Right renal pelvis (tissue), 4 donors: ENCODE results near the gene GNG2. TPM values are rescaled to one million over a fixed set of nuclear protein-coding genes. Genes with fewer than 3 reads are reported as not detected.

ENCODE experiments used
- DNase-seq, 4 donors: peaks; one replicate each; pipeline ENCODE4 v3.0.0-alpha.2; 2013; ENCODE audit warnings: low read depth in 4 of 4, low spot score in 3 of 4, missing footprints in 1 of 4
- polyA plus RNA-seq, 4 donors: library from polyadenylated mRNA; unstranded; fragments of 120-200 nt; gene quantifications; one replicate each; pipeline ENCODE4 v1.2.1, GENCODE V29; 2013; ENCODE audit not compliant: insufficient read length in 4 of 4

The GNG2 gene
- polyA plus RNA-seq, 4 donors: 65.0 to 92.0 (median 87.2) TPM

DNA sequence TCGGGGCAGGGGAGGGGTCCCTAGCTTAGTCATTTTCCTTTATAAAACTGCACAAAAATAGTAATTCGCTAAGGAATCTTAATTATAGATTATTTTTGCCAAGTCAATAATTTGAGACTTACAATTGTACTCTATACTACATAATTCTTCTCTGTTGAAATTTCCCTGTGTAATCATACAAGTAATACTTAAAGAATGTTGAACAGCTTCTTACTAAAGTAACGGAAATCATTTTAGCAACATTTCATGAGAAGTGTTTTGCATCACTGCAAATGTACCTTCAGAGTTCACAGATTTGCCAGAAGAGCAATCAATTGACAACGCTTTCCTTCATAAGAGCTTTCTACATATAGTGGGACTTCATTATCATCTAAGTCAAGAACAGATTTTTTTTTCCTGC, 7.9 kb upstream of the GNG2 start:
- DNase-seq: no peak

DNA sequence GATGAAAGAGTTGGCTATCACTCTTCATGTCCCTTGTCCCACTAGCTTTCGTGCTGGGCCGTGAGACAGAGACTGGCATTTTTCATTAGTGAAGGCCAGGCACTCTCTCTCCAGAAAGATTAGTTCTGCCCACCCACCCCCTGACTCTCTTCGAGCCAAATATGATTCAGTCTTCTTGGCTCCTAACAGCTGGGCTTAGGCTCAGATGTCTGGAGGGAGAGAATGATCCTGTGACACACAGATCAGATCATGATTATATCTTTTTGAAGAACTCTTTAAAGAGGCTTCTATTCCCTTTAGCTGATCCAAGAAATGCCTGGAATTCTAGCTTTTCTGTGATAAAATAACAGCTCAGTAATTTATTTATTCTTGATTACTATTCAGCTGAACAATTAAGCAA, 5.2 kb upstream of the GNG2 start:
- DNase-seq: no peak

DNA sequence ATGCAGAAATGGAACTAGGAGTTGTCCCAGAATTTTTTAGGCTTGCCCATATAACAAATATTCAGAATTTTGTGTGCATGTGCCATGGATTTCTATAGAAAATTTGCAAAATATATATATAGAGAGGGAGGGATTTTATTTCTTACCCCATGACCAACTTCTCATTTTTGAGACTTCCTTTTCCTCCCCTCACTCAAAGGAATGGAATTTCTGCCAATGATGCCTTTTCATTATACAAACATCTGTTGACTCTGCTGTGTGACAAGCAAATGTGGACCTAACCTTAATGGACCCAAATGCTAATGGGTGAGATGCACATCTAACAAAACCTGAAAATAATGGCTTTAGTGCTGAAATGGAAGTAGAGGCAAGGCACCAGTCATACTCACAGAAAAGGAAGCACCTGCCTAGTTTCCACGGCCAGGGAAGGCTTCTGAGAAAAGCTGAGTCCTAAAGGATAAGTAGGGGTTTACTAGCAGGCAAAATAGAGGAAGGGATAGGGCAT, 3.6 kb upstream of the GNG2 start:
- DNase-seq: no peak

DNA sequence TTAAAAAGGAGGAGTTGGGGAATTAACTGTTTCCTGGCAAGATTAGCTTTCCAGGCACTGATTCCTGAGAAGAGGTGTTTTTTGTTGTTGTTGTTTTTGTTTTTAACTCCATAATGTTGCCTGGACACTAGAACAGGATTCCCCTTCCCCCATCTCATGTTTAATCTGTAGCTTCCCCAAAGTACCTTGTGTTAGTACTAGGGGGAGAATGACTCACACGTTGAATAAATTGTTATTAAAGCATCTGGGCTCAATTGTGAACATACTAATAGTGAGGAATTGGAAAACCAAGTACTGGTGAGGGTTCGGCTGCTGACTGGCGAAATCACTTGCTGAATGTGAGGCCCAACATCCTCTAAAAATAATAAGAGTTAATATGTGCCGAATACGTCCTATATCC, 1.3 kb upstream of the GNG2 start:
- no peak for DNase-seq

DNA sequence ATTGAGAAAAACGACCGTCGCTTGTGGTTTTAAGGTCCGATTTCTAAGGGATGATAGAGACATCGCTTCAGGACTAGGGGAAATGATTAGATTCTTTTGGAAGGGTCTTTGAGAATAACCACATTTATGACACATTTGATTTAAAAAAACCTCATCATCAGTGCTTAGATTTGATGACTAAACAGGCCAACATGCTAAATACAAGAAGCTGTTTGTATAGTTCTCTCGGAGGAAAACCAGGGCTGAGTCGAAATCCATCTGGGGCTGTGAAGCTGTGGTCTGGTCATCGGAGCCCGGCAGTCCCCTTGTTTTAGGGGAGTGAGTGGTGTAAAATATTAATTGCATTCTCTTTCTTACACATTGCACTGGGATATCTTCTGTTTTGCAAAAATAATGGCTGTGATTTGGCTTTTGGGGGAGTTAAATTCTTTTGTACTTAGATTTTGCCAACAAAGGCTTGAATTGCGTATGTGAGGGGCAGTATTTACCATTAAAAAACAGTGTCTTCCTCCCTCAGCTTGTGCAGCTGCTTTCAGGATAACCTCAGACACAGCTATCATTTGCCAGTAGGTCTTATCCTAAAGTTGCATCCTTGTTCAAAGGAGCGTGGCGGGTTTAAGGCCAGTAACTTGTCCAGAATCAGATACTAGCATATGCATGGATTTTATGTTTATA, 550 bp downstream of the GNG2 start:
- no peak for DNase-seq

DNA sequence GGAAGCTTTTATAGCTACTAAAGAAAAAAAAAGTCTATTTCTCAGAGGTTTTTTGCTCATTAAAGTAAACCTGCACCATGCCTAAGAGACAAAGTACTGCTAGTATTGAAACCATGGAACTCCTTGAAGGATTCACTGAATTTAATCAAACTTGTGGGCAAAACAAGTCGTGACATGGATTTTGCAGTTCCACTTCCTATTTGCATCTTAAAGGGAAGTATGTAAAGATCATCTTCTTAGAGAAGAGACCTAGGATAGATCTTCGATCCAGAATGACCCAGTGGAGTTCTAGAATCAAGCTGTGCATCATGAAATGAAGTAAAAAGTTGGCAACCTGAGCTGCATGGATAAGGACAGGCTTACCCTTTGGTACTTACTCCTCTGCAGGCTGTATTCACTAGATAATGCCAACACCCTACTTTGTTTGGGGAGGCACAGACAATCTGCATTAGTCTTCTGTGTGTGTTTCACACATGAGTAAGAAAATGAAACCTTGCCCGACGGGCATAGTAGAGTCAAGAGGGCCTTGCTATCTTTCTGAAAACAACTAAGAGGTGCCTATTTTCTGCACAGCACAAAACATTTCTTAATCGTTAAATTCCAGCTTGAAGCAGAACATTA, 1.9 kb downstream of the GNG2 start:
- DNase-seq: no peak

DNA sequence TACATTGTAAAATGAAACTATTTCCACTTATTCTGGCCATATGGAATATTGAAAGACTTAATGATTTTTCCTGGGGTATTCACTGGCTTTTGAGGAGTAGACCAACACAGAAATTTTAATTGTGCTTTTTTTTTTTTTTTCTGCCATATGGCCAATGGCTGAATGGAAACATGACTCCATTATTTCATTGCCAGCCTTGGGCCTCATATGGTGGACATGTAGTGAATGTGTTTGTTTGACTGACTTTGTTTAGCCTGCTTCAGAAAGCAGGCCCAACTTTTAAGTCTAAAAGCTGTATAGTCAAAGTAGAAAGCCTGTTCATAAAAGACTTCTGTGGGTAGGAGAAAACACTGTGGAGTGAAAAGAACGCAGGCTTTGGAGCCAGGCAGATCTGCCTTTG, 2.4 kb downstream of the GNG2 start:
- no peak for DNase-seq

DNA sequence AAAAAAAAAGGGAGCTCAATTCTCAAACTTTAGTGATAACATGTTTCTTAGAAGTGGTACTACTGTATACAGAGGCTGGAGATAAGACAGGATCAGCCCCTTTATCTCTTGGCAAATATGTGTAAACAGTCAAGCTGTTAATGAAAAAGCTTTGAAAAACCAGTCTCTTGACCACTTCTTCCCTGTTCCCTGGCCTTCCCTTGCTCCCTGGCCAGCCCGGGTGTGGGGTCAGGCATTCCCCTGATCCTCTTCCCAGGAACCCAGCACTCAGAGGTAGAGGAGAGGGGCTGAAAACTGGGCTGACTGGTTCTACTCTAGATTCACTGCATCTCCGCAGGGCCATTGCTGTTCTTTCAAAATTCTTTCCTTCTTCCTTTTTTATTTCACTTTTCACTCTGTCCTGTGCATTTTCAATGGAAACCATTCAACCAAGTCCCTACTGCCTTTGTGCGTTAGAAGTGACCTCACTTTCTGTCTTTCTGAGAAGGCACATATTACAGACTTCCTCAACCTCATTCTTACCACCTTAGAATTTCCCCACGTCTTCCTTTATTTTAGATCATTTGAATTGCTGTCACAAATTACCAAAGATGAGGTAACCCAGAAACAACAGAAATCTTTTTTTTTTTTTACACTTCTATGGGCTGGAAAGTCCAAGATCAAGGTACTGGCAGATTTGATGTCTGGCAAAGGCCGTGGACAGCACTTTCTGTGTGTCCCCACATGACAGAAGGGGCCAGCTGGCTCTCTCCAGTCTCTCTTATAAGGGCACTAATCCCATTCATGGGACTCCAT, 5.7 kb downstream of the GNG2 start:
- no peak for DNase-seq

DNA sequence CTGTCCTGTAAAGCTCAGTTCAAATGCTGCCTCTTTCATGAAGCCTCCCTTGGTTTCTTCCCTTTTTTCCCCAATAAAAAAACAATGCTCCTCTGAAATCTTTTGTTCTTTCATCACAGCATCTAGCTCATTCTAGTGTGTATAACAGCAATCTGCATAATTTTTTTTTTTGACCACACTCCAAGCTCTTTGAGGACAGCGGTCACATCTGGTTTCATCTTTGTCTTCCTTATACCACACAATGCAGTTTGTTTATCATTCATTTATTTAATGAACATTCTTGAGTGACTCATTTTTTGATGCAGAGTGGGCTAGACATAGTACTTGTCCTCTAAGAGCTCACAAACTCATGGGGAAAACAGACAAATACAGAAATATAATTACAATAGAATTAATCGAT, 7.3 kb downstream of the GNG2 start:
- DNase-seq: no peak

DNA sequence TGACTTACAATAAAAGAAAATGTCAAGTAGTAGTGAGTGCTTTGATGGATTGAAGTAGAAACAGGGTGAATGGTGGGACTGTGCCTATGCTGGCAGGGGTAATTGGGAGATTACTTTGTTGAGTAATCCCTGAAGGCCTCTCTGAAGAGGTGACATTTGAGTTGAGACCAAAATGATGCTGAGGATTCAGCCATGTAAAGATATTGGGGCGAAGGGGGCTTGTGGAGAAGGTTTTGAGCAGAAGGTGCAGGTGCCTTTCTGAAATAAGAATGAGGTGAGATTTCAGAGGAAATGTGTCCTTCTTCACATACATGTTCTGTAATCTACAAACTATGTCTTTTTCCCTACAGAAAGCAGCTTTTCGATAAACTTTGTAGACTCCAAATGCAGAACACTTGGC, 8.0 kb downstream of the GNG2 start:
- DNase-seq: no peak

DNA sequence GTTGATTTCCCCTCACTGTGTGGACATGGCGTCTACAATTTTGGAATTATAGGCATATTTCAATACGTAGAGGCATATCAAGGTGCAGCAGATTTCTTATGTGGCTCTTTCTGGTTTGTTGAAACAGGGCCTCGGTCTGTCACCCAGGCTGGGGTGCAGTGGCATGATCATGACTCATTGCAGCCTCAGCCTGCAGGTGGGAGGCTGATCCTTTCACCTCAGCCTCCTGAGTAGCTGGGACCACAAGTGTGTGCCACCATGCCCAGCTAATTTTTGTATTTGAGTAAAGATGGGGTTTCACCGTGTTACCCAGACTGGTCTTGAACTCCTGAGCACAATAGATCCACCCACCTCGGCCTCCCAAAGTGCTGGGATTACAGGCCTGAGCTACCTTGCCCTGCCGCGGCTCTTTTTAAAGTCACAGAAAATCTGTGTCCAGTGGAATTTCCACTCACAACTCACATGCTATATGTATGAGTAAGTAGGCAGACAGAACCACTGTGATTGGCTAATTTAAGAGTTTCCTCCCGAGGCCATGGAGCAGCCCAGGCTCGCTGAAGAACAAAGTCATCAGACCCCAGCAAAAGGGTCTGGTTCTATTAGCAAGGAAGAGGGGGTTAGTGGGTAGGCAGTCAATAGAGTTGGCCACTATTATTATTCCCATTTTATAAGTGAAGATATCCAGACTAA, 9.1 kb downstream of the GNG2 start:
- no peak for DNase-seq

DNA sequence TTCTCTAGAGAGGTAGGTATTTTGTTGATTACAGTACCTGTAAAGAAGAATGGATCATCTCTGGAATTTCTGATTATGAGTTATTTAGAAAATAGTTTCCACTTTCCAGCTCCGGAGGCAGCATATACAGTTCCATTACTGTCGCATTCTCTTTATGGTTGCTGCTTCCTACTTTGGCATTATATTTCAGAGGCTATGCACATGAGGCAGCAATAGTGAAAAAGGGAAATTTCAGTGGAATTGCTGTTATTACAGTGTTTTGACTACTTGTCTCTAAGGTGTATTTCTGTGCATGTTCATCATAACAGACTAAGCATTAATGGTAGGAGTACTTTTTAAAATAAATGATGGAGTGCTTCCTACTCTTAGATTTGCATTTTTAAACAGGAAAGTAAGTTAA, 10.2 kb downstream of the GNG2 start:
- no peak for DNase-seq

DNA sequence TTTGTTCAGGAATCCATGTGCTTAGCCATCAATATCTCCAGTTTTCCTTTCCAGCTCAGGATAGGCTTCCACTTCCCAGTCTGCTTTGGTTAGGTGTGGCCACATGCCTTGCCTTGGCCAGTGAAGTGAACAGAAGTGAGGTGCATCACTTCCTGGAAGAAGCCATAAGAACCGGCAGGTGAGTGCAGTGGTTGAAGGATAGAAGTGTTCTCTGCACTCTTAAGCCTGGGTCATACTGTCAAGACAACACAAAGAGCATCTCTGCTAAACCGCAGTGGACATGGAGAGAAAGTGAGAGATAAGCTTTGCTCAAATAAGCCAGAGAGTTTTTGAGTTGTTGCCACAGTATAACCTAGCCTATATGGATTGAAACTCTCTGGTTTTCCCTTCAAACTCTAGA, 11.4 kb downstream of the GNG2 start:
- DNase-seq: no peak

DNA sequence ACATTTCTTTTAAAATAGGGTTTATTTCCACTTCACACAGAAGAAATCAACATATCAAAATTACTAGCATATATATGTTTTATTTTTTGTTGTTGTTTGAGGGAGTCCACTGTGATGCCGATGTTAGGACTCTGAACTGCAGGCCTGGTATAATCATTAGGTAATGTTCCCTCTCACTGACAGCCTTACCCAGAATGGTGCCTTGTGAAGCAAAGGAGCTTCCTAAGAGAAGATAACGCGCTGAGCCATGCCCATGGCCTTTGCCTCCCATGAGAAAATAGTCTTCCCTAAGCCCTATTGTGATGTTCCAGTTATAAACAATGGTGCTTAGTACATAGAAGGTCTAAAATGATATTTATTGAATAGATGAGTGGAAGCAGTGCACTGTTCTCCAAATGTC, 12.0 kb downstream of the GNG2 start:
- DNase-seq: no peak

DNA sequence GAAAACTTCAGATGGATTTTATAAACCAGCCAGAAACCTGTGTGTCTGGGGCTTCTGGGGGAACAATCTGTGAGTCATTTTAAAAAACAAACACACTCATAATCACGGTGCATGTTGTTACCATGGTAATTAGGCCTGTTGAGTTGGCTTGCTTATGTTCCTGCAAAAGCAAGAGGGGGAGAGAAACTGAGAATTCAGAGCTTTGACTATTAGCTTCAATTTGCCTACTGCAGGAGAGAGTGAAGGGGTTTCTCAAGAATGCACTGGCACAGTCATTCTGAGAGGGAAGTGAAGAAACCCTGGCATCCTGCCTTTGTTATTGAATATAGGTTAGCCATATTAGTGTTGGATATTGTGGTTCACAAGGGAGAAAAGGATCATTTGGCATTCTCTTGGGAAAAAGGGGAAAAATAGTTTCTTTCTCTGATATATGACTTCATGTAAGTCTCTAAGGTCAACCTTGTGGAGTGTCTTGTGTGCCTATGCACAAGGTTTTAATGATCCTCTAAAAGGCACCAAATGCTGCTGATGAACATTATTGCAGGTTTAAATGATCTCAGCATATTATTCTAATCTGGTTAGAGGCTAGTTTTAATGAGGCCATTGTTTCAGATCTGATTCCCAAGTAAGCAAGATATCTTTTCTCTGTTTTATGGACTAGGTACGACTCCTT, 12.9 kb downstream of the GNG2 start:
- DNase-seq: no peak

DNA sequence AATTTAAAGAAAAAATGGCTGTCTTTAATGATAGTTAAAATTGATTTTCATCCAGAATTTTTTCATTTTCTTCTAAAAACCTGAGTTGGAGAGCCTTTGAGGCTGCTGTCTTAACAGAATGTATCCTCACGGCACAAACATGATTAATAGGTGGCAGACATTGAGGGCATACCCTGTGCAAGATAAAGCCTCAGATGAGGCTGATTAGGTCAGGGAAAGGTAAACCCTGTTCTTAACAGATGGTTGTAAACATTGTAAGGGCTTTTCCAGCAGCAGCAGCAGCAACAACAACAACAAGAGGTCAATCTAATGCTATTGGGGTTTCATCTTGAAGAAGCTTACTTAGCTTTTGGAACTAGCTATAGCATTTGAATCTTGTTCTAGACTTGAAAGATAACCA, 17.4 kb downstream of the GNG2 start:
- no peak for DNase-seq

DNA sequence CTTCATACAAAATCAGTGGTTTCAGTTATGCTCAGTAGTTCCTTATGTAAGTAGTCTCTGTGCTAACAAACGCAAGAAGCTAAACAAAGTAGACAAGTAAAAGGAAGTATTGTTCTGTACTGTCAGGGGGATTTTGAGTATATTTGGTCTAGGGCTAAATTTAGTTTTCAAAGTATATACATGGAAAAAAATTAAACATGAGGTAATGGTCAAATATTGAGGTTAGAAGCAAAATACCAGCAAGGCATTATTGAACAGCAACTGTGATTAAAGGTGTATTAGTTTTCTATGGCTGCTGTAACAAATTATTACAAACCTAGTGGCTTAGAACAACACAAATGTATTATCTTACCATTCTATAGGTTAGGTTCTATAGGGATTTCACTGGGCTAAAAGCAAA, 18.8 kb downstream of the GNG2 start:
- DNase-seq: no peak

DNA sequence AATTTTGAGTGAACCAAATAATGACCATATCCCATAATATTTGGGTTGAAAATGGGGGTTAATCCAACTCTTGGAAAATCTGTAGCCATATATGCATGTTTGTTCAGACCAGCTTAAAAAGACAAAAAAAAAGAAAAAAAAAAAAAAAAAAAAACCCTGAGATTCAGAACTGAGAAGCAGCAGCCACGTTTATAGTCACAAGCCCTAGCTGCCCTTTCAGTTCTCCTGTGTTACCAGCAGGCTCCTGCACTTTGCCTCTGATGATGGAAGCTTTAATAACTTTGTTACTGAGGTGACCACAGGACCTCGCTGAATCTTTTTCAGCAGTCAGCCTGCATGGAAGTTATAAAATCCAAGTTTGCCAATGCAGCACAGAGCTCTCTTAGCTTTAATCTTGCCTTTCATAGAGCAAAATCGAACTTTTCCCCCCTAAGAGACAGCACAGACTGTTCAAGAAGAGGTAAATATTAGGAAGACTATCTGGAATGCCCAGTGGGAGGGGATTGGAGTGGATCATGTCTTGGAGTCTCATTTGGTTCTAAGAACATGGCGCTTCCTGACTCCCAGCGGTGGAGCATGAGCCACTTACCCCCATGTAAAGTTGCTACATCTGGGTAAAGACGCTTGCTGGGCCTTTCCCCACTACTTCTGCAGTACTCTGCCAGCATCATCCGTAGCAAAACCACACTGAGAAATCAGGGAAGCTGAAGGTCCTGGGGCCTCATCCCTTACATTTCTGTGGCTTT, 20.6 kb downstream of the GNG2 start:
- DNase-seq: no peak

DNA sequence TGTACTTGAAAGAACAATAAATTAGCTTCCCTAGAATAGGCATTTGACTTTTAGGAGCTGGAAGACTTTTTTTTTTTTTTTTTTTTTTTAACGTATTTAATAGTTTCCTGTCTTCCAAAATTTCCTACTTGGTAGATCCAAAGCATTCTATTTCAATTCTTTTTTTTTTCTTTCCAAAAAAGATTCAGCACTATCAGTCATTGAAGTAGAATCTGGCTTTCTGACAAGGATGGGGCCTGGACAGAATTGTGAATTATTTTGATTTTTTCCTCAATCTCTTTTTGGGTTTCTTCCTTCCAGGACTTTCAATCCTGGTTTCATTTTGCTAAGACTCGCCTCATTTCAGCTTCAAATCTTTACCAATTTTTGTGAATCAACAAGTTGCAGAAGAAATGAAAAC, 21.2 kb downstream of the GNG2 start:
- DNase-seq: no peak

DNA sequence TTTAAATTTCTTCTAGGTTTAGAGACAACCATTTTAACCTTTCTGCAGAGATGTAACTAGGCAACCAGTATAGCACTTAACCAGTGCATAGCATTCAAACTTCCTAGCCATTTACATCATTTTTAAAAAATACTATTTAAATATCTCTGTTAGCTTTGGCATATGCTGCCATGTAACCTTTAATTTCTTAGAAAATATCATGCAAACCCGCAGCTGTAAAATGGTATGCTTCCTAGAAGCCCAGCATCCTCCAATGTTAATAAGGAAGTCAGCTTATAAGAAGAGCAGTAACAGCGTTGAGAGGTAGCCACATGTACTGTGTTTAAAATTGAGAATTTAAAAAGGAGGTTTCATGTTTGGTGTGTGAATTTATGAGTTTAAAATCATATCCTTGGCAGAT, 22.8 kb downstream of the GNG2 start:
- DNase-seq: no peak
